ENCODE data around the gene SEPTIN14. TPM values are rescaled to one million over a fixed set of nuclear protein-coding genes. Genes with fewer than 3 reads are reported as not detected.
"Not testable (repeated sequence)": the region's sequence is repeated elsewhere in the genome, so short reads cannot be mapped to it uniquely, and the experiment has no call there.

The SEPTIN14 gene
- total and polyA plus RNA-seq, 8 donors: not detected

GRCh38 chr7:55893940-55894339 is 31.4 kb upstream of the SEPTIN14 start:
- no peaks in the 10 kb centered on the region for H3K36me3 ChIP-seq
- H3K4me3 ChIP-seq: no peak overlapping the region
- H3K27me3 ChIP-seq: no peaks in the 10 kb centered on the region
- no peak overlapping the region for H3K27ac ChIP-seq
- no peak for DNase-seq
- no peaks in the 10 kb centered on the region for H3K9me3 ChIP-seq
- intact Hi-C loops (cut with DNase I; ENCODE audit: low total_unique reads): no loop called here
- no peaks in the 10 kb centered on the region for H3K4me1 ChIP-seq
- TF ChIP-seq EP300 (IDR thresholded peaks at IDR 0.05): no peak
- TF ChIP-seq POLR2A (IDR thresholded peaks at IDR 0.05): no peak
- no peak for TF ChIP-seq POLR2AphosphoS5 (IDR thresholded peaks at IDR 0.05)
- TF ChIP-seq CTCF (IDR thresholded peaks at IDR 0.05): no peak

- Histone ChIP-seq H3K4me3 (peak overlapping the region in 3 of 4 donors; percentile 38 to 50 (median 50)), H3K4me1 (peaks cover 0 to 11% (median 10%) of the 10 kb centered on the region in 4 donors), H3K27ac (peak overlapping the region in 2 of 5 donors; percentile 43 to 66)
- 70 to 76% (median 73%) methylated on average over 10 of the region's 10 CpGs for WGBS, 5 donors
- not testable (repeated sequence) for H3K27me3 ChIP-seq, H3K36me3 ChIP-seq, H3K9me3 ChIP-seq
- DNase-seq: peak in 1 of 2 donors; percentile 16
- intact Hi-C loops (cut with DNase I; ENCODE audit: low total_unique reads): loop anchor here (10.0 kb wide), 1 partner anchor 66 kb away; the partner anchor contains the start of gene MRPS17
Measured at GRCh38 chr7:55888378-55888777, 25.8 kb upstream of the SEPTIN14 start.

GRCh38 chr7:55887821-55888247 is 25.3 kb upstream of the SEPTIN14 start:
- H3K36me3 ChIP-seq: no peaks in the 10 kb centered on the region
- H3K27ac ChIP-seq: peak overlapping the region; percentile 43 to 78 (median 66)
- 0 to 3% (median 1%) methylated on average over 7 to 19 of the region's 38 CpGs for WGBS, 5 donors
- peaks cover 0 to 11% (median 10%) of the 10 kb centered on the region in 4 donors for H3K4me1 ChIP-seq
- TF ChIP-seq POLR2AphosphoS5 (IDR thresholded peaks at IDR 0.05): no peak
- no peak for TF ChIP-seq CTCF (IDR thresholded peaks at IDR 0.05)
- TF ChIP-seq EP300 (IDR thresholded peaks at IDR 0.05): no peak
- TF ChIP-seq POLR2A (IDR thresholded peaks at IDR 0.05): no peak
- peak in 1 of 2 donors; percentile 51 for DNase-seq
- no peaks in the 10 kb centered on the region for H3K9me3 ChIP-seq
- peak overlapping the region; percentile 38 to 50 (median 47) for H3K4me3 ChIP-seq
- no peaks in the 10 kb centered on the region for H3K27me3 ChIP-seq
- intact Hi-C loops (cut with DNase I; ENCODE audit: low total_unique reads): loop anchor here (10.0 kb wide), 1 partner anchor 67 kb away; the partner anchor contains the start of gene MRPS17

- H3K4me3 ChIP-seq: no peak overlapping the region
- WGBS, 5 donors: 87 to 91% (median 90%) methylated on average over 3 of the region's 3 CpGs
- H3K27me3 ChIP-seq: no peaks in the 10 kb centered on the region
- H3K36me3 ChIP-seq: no peaks in the 10 kb centered on the region
- H3K9me3 ChIP-seq: no peaks in the 10 kb centered on the region
- peaks cover 0 to 11% (median 10%) of the 10 kb centered on the region in 4 donors for H3K4me1 ChIP-seq
- no peak for DNase-seq
- no peak overlapping the region for H3K27ac ChIP-seq
- intact Hi-C loops (cut with DNase I; ENCODE audit: low total_unique reads): loop anchor here (10.0 kb wide), 1 partner anchor 70 kb away; the partner anchor contains the start of gene MRPS17
- TF ChIP-seq CTCF (IDR thresholded peaks at IDR 0.05) (no peak), EP300 (IDR thresholded peaks at IDR 0.05) (no peak), POLR2A (IDR thresholded peaks at IDR 0.05) (no peak), POLR2AphosphoS5 (IDR thresholded peaks at IDR 0.05) (no peak)
Measured at GRCh38 chr7:55884321-55884720, 21.8 kb upstream of the SEPTIN14 start.

GRCh38 chr7:55878691-55879090 is 16.1 kb upstream of the SEPTIN14 start:
- H3K36me3 ChIP-seq: no peaks in the 10 kb centered on the region
- intact Hi-C loops (cut with DNase I; ENCODE audit: low total_unique reads): no loop called here
- no peaks in the 10 kb centered on the region for H3K27me3 ChIP-seq
- TF ChIP-seq EP300 (IDR thresholded peaks at IDR 0.05) (no peak), POLR2AphosphoS5 (IDR thresholded peaks at IDR 0.05) (no peak), CTCF (IDR thresholded peaks at IDR 0.05) (no peak), POLR2A (IDR thresholded peaks at IDR 0.05) (no peak)
- H3K27ac ChIP-seq: no peak overlapping the region
- WGBS, 5 donors: 85 to 95% (median 91%) methylated on average over 3 of the region's 3 CpGs
- H3K9me3 ChIP-seq: no peaks in the 10 kb centered on the region
- no peak overlapping the region for H3K4me3 ChIP-seq
- H3K4me1 ChIP-seq: no peaks in the 10 kb centered on the region
- no peak for DNase-seq
